Gastroesophageal sphincter (tissue), 3 donors: ENCODE results near the gene NOSIP.

ENCODE experiments used
- CTCF ChIP-seq, 4 experiments: fragments of 200-600 bp in 2 of 4; fragments of 450-650 bp in 2 of 4; sonication (generic) in 1 of 4; IDR thresholded peaks; one replicate each; pipeline ENCODE4 v1.5.1; 2017 to 2019; ENCODE audit warnings: antibody characterized with exemption in 4 of 4, mild to moderate bottlenecking in 2 of 4, moderate library complexity in 2 of 4
- POLR2A ChIP-seq, 2 donors: fragments of 450-650 bp; IDR thresholded peaks; one replicate each; pipeline ENCODE4 v1.6.1; 2017; ENCODE audit warnings: antibody characterized with exemption in 2 of 2, mild to moderate bottlenecking in 2 of 2, moderate library complexity in 1 of 2

- no peak for TF ChIP-seq POLR2A (IDR thresholded peaks at IDR 0.05)
- peak in 3 of 4 experiments; percentile 86 to 94 (median 90) for TF ChIP-seq CTCF (IDR thresholded peaks at IDR 0.05)
Measured at GRCh38 chr19:49546825-49547565, 33.4 kb downstream of the NOSIP start.
